Heart right ventricle (tissue), 16 donors: ENCODE measurements around the gene PNMA8B. TPM values are rescaled to one million over a fixed set of nuclear protein-coding genes. Genes with fewer than 3 reads are reported as not detected.

Experiments used
- ATAC-seq, 8 donors: fragments of 200-7000 bp; cut with Tn5 transposase; one replicate each; pipeline ENCODE4 v1.9.1; 2020; ENCODE audit warnings: mild to moderate bottlenecking in 8 of 8, moderate library complexity in 8 of 8, moderate number of reproducible peaks in 1 of 8
- DNase-seq, 2 donors: peaks; one replicate each; pipeline ENCODE4 v3.0.0-alpha.2; 2020
- H3K27ac ChIP-seq, 10 donors: fragments of 200-600 bp; sonication (generic) in 2 of 10; one replicate each; pipeline versions ENCODE4 v1.5.0 to v1.8.0; 2020 to 2022; ENCODE audit warnings: mild to moderate bottlenecking in 3 of 10
- H3K27me3 ChIP-seq, 7 donors: fragments of 200-600 bp; one replicate each; pipeline ENCODE4 v1.8.0; 2021 to 2022; ENCODE audit warnings: mild to moderate bottlenecking in 2 of 7
- H3K36me3 ChIP-seq, 9 donors: fragments of 200-600 bp; sonication (generic) in 1 of 9; one replicate each; pipeline versions ENCODE4 v1.5.0 to v1.8.0; 2020 to 2022; ENCODE audit warnings: mild to moderate bottlenecking in 2 of 9
- H3K4me1 ChIP-seq, 9 donors: fragments of 200-600 bp; sonication (generic) in 1 of 9; one replicate each; pipeline versions ENCODE4 v1.5.0 to v1.8.0; 2020 to 2022; ENCODE audit warnings: mild to moderate bottlenecking in 4 of 9
- H3K4me3 ChIP-seq, 10 donors: fragments of 200-600 bp; sonication (generic) in 2 of 10; one replicate each; pipeline versions ENCODE4 v1.5.0 to v1.8.0; 2020 to 2022; ENCODE audit warnings: mild to moderate bottlenecking in 7 of 10, moderate library complexity in 2 of 10
- H3K9me3 ChIP-seq, 11 donors: fragments of 200-600 bp in 10 of 11; sonication (generic) in 2 of 11; one replicate each; pipeline versions ENCODE4 v1.5.0 to v1.8.0; 2013 to 2022; ENCODE audit warnings: mild to moderate bottlenecking in 2 of 11, control low read depth in 1 of 11, moderate library complexity in 1 of 11
- WGBS, 2 donors: extraction: QIAGEN DNeasy Blood & Tissue Kit; methylation state at CpG; one replicate each; pipeline ENCODE4 v1.1.7; 2013; ENCODE audit warnings: inconsistent platforms in 1 of 2; 5-methylcytosine and 5-hydroxymethylcytosine counted together
- intact Hi-C, 10 donors: fragments of 100-400 bp; cut with DNase I; formaldehyde crosslinking; loops; one replicate each; pipeline versions ENCODE4 v1.11.1 to v1.14.2; 2022
- polyA plus RNA-seq, 2 donors: library from polyadenylated mRNA; stranded (reverse); fragments of 200-250 nt; gene quantifications; one replicate each; pipeline ENCODE4 v1.2.3, GENCODE V29; 2013
- total RNA-seq, 10 donors: library from RNA; stranded (reverse); fragmentation: NEBNext Ultra II Directional in 3 of 10; extraction: Animal tissue kit (Norgen Biotek cat#: 25700) in 3 of 10; gene quantifications; one replicate each; pipeline versions ENCODE4 v1.2.1 to v1.2.4, GENCODE V29; 2021 to 2023
- TF ChIP-seq, protein P1 (sequence below), 9 donors: fragments of 200-600 bp; sonication (generic) in 2 of 9; IDR thresholded peaks; one replicate each; pipeline versions ENCODE4 v1.5.0 to v1.8.0; 2021 to 2022; ENCODE audit warnings: antibody characterized with exemption in 9 of 9, mild to moderate bottlenecking in 5 of 9, moderate library complexity in 1 of 9
- donor health status: Arrhythmogenic right ventricular cardiomyopathy.
- donor health status: ischemic (EF 13 %, LVEDD 7.1; RV severe dilation, severe dysfunction).
- donor health status: healthy with polysubstance abuse.
- donor health status: DM: no; HTN: yes; CAD: no.
- donor health status: DM: no; HTN: no; CAD: no.
- donor health status: ischemic (EF 25% LVEDD 6.9; RV normal size, moderate dysfunction).
- donor health status: ischemic (EF 25% LVEDD 5.7; RV mildly dilated, moderate dysfunction).
- donor health status: healthy.
- donor health status: DM: yes; HTN: yes; CAD: no.
- donor health status: Ischemic cardiomyopathy.
- donor health status: ischemic (EF 35%, LVEDD 5.7; RV mildly dilated, moderate dysfunction).
- donor health status: nonischemic (EF 11% LVEDD 7.7; RV severe dilation, severe dysfunction).
- donor health status: DM: yes; HTN: yes; CAD: no.
- donor health status: PGD.
- donor health status: ischemic (EF 29% LVEDD 5.4; RV normal size, mild dysfunction).
- donor health status: nonischemic (EF 23%, LVEDD 6.1; RV moderate dilation, normal function).

Gene PNMA8B
- total and polyA plus RNA-seq, 12 donors: 0.37 to 0.95 (median 0.65) TPM

DNA sequence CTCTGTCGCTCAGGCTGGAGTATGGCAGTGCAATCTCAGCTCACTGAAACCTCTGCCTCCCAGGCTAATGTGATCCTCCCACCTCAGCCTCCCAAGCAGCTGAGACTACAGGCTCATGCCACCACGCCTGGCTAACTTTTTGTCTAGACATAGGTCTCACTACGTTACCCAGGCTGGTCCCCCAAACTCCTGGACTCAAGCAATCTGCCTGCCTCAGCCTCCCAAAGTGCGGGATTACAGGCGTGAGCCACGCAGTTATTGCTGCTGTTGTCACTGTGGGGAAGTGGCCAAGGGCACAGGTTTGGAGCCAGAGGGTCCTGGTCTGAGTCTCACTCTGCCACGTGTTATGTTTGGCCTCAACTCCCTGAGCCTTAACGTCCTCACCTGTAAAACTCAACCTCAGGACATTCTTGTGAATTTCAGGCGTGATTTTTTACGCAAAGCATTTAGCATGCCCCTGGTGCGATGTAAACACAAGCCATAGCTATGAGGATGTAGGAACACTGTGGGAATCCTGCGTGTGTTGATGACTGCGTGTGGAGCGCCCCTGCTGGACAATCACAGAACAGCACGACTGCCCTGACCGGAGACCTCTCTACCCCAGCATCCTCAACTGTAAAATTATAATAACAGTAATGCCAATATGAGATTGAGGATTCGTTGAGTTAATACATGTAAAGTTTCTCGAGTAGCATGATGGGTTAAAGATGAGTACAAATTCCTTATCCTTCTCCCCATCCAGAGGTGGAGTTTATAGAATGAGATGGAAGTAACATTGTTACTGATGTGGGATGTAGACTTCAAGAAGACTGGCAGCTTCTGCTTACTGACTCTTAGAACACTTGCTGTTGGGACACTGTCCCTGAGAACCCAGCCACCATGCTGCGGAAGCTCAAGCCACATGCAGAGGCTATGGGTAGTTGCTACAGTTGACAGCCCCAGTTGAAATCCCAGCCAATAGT, 41.8 kb upstream of the PNMA8B start:
- intact Hi-C loops: loop anchor here in 3 of 10 donors (10.0 kb wide), 1 partner anchor 127 kb away; the partner anchor contains the start of gene DACT3 (in 3 of the 3)

DNA sequence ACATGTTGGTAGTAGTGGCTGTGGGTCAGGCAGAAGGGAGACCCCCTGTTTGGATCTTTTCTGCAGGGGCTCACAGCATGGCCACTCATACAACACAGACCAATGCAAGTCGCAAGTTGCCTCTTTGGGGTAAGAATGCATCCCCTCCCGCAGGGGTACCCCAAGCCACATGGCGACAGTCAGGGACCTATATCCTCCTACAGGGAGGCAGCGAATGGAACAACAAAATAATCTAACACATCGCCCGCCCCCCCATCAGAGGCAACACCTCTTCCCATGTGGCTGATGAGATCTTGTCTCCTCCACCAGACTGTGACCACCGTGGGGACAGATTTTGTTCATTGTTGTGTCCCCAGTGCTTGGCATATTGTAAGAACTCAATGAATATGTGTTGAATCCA, 40.7 kb upstream of the PNMA8B start:
- TF ChIP-seq, protein P1, sequence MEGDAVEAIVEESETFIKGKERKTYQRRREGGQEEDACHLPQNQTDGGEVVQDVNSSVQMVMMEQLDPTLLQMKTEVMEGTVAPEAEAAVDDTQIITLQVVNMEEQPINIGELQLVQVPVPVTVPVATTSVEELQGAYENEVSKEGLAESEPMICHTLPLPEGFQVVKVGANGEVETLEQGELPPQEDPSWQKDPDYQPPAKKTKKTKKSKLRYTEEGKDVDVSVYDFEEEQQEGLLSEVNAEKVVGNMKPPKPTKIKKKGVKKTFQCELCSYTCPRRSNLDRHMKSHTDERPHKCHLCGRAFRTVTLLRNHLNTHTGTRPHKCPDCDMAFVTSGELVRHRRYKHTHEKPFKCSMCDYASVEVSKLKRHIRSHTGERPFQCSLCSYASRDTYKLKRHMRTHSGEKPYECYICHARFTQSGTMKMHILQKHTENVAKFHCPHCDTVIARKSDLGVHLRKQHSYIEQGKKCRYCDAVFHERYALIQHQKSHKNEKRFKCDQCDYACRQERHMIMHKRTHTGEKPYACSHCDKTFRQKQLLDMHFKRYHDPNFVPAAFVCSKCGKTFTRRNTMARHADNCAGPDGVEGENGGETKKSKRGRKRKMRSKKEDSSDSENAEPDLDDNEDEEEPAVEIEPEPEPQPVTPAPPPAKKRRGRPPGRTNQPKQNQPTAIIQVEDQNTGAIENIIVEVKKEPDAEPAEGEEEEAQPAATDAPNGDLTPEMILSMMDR (IDR thresholded peaks at IDR 0.05): no peak
- H3K4me1 ChIP-seq: peaks cover 0 to 3% (median 0%) of the 10 kb centered on the region in 9 donors
- intact Hi-C loops: loop anchor here in 3 of 10 donors (10.0 kb wide), 1 partner anchor 128 kb away; the partner anchor contains the start of gene DACT3 (in 3 of the 3)
- no peaks in the 10 kb centered on the region for H3K9me3 ChIP-seq
- no peak overlapping the region for H3K27ac ChIP-seq
- peaks cover 0 to 8% (median 0%) of the 10 kb centered on the region in 7 donors for H3K27me3 ChIP-seq
- no peaks in the 10 kb centered on the region for H3K36me3 ChIP-seq
- H3K4me3 ChIP-seq: no peak overlapping the region
- ATAC-seq: no peak
- 90 to 92% methylated on average over 7 of the region's 7 CpGs for WGBS, 2 donors
- no peak for DNase-seq

More for the DNA sequence above, 41.8 kb upstream of the PNMA8B start:
- Histone ChIP-seq H3K27ac (no peak overlapping the region), H3K4me3 (no peak overlapping the region), H3K27me3 (peaks cover 0 to 8% (median 0%) of the 10 kb centered on the region in 7 donors), H3K4me1 (peaks cover 0 to 4% (median 0%) of the 10 kb centered on the region in 9 donors), H3K9me3 (no peaks in the 10 kb centered on the region), H3K36me3 (no peaks in the 10 kb centered on the region)
- 29 to 33% methylated on average over 19 of the region's 19 CpGs for WGBS, 2 donors
- TF ChIP-seq, protein P1 (IDR thresholded peaks at IDR 0.05): peak; percentile 75 to 96 (median 89)
- DNase-seq (peak; percentile 38 to 67), ATAC-seq (peak in 5 of 8 donors; percentile 56 to 69 (median 61))

DNA sequence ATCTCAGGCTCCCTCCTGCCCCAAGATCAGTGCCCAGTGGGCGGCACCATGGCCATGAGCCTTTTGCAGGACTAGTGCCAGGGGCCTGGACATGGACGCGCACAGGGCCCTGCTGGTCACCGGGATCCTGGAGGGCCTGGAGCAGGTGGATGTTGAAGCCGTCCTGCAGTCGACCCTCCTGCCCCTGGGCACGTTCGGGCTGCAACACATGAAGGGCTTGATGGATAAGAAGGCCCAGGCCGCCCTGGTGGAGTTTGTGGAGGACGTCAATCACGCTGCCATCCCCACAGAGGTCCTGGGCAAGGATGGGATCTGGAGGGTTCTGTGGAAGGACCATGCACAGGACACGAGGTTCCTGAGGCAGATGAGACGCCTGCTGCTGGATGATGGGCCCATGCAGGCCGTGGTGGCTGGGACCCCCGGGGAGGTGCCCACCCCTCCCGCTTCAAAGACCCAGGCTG, 38.0 kb upstream of the PNMA8B start:
- no peaks in the 10 kb centered on the region for H3K36me3 ChIP-seq
- H3K9me3 ChIP-seq: no peaks in the 10 kb centered on the region
- H3K4me3 ChIP-seq: no peak overlapping the region
- H3K27me3 ChIP-seq: peaks cover 0 to 16% (median 7%) of the 10 kb centered on the region in 7 donors
- DNase-seq: no peak
- peaks cover 0 to 17% (median 7%) of the 10 kb centered on the region in 9 donors for H3K4me1 ChIP-seq
- WGBS, 2 donors: 88 to 90% methylated on average over 16 of the region's 16 CpGs
- TF ChIP-seq, protein P1 (IDR thresholded peaks at IDR 0.05): no peak
- H3K27ac ChIP-seq: no peak overlapping the region
- intact Hi-C loops: loop anchor here in 4 of 10 donors (5.0 to 10.0 kb wide), 2 partner anchors 129 to 131 kb away; partner anchors contain the start of gene DACT3 (in 4 of the 4)
- no peak for ATAC-seq

DNA sequence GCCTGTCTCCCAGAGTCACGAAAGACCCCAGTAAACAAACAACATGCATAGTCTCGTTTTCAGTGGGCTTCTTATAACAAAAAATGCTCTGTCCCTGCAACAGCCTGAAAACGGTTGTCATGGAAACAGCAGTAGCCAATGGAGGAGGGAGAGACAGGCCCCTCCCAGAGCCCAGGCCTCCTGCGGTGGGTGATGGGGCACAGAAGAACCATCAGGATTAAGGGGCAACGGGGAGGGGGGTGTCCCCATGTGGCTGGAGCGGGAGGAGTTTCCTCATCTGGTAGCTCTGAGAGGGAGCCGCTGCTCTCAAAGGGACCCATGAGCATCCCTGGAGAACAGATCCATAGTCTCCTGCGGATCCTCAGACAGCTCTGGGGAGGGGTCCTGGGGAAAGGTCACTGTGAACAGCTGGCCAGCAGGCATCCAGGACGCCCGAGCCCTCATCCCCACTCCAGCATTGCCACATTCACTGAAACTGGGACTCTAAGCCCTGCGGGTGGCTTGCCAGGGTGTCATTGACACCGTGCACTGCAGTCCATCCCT, 37.5 kb upstream of the PNMA8B start:
- intact Hi-C loops: loop anchor here in 4 of 10 donors (5.0 to 10.0 kb wide), 2 partner anchors 129 to 132 kb away; partner anchors contain the start of gene DACT3 (in 4 of the 4)
- no peak for DNase-seq

More for the DNA sequence above, 37.5 kb upstream of the PNMA8B start:
- WGBS, 2 donors: 67 to 71% methylated on average over 12 of the region's 12 CpGs
- no peak for ATAC-seq
- Histone ChIP-seq H3K9me3 (no peaks in the 10 kb centered on the region), H3K27me3 (peaks cover 0 to 16% (median 7%) of the 10 kb centered on the region in 7 donors), H3K4me1 (peaks cover 0 to 17% (median 7%) of the 10 kb centered on the region in 9 donors), H3K27ac (no peak overlapping the region), H3K36me3 (no peaks in the 10 kb centered on the region), H3K4me3 (no peak overlapping the region)
- TF ChIP-seq, protein P1 (IDR thresholded peaks at IDR 0.05): no peak
